Measurements from ENCODE around the gene AUTS2.

AUTS2 gene

DNA sequence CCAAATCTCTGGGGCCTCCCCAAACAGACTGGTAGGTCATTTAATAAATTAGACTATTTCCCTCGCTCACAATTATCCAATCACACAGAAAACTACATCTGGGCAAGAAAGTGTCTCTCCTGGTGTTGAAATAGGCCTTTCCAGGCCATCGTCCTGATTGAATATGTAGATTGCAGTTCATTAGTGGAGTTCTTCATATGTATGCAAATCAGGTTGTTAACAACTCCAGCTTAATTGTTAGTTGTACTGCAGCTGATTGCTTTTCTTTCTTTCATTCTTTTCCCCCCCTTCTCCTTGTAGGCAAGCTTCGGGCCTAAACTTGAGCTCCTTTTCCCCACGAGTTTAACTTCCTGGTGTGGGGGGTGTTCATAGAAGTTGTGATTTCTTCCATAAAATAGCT lies 1174.6 kb downstream of the AUTS2 start:
- Histone ChIP-seq H3K36me3 (ENCODE audit: insufficient read depth, low read length) (peaks cover 99% of the 10 kb centered on the region), H3K27ac (ENCODE audit: low read depth, low read length) (no peak overlapping the region), H3K4me1 (ENCODE audit: insufficient read depth, low read length) (peaks cover 39% of the 10 kb centered on the region), H3K4me3 (ENCODE audit: low read length) (no peak overlapping the region), H3K9ac (ENCODE audit: low read depth, low read length) (no peak overlapping the region), H3K9me3 (ENCODE audit: insufficient read depth, low read depth, low read length) (no peaks in the 10 kb centered on the region), H3K27me3 (ENCODE audit: insufficient read depth, low read length) (no peaks in the 10 kb centered on the region)
- 65% methylated on average over 4 of the region's 4 CpGs for WGBS

DNA sequence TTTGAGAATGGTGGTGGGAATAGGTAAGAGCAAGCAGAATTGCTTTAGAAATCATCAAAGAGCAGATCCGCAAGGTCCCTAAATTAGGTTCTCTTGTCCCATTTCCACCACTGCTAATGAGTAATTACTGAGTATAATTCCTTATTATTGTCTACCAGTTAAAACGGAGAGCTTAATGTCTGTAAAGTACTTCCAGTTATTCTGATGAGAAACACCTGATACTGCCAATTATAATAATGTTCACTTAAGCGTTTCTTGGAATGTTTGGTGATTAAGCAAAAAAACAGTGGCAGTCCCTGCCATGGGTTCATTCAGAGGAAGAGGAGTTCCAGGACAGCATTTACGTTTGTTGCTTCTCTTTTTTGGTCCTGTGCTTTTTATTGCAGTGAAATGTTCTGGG lies 1175.1 kb downstream of the AUTS2 start:
- H3K27me3 ChIP-seq (ENCODE audit: insufficient read depth, low read length): no peaks in the 10 kb centered on the region
- no peak overlapping the region for H3K4me3 ChIP-seq (ENCODE audit: low read length)
- H3K9ac ChIP-seq (ENCODE audit: low read depth, low read length): no peak overlapping the region
- peaks cover 99% of the 10 kb centered on the region for H3K36me3 ChIP-seq (ENCODE audit: insufficient read depth, low read length)
- peaks cover 39% of the 10 kb centered on the region for H3K4me1 ChIP-seq (ENCODE audit: insufficient read depth, low read length)
- H3K9me3 ChIP-seq (ENCODE audit: insufficient read depth, low read depth, low read length): no peaks in the 10 kb centered on the region
- 91% methylated on average over 4 of the region's 4 CpGs for WGBS
- H3K27ac ChIP-seq (ENCODE audit: low read depth, low read length): no peak overlapping the region; the same call in 1 of the 2 replicates

DNA sequence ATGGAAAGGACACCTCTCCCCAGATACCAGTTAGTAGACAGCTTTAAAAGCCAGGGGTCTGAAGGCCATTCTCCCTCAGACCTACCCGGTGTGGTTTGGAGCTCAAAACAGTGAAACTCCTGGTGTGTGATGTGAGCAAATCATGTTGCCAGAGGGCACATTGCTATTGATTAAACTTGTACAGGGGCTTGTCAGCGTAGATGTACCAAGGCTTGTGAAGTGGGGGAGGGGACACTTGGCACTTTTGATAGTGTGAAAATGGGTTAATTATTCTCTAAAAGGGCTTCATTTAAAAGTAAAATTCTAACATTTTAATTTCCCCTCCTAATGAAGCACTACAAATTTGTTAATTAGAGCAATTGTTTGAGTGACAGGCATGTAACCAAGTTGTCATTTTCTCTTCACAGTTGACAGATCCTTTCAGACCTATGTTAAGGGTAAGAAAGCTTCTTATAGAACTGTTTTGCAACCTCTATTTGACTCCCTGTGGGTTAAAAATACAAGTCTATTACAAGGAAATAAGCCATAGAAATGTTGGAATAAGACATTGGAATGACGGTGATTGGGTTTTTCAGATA lies 1176.8 kb downstream of the AUTS2 start:
- Histone ChIP-seq H3K27ac (ENCODE audit: low read depth, low read length) (no peak overlapping the region), H3K4me3 (ENCODE audit: low read length) (no peak overlapping the region), H3K9ac (ENCODE audit: low read depth, low read length) (no peak overlapping the region), H3K4me1 (ENCODE audit: insufficient read depth, low read length) (peaks cover 39% of the 10 kb centered on the region), H3K9me3 (ENCODE audit: insufficient read depth, low read depth, low read length) (no peaks in the 10 kb centered on the region), H3K27me3 (ENCODE audit: insufficient read depth, low read length) (no peaks in the 10 kb centered on the region), H3K36me3 (ENCODE audit: insufficient read depth, low read length) (peaks cover 100% of the 10 kb centered on the region)
- WGBS: 92% methylated on average over 3 of the region's 3 CpGs

DNA sequence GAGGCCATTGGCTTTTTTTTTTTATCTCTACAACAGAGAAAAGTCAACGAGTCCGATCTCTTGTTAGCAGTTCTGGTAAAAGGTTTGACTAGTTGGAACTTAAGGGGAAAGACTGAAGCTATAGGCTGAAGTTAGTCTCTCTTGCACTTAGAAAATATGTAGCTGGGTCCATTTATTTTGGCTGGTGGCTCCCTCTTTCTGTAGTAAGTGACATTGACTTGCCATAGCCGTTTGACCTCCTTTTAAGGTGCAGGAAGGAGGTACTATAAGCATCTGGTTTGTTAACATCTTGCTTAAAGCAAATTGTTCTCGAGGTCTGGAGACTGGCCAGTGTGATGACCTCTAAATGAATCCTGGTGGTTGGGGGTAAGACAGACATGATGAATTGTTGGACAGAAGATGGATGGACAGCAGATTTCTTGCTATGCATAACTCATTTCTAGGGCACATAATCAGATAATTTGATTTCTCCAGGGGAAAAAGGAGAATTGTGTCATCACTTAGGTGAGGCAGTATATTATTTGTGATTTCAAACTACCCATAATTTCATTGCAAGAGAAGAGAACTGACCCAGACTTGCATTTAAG lies 1177.4 kb downstream of the AUTS2 start:
- WGBS: 80% methylated on average over 4 of the region's 4 CpGs
- Histone ChIP-seq H3K9ac (ENCODE audit: low read depth, low read length) (no peak overlapping the region), H3K4me1 (ENCODE audit: insufficient read depth, low read length) (peaks cover 38% of the 10 kb centered on the region), H3K27me3 (ENCODE audit: insufficient read depth, low read length) (no peaks in the 10 kb centered on the region), H3K9me3 (ENCODE audit: insufficient read depth, low read depth, low read length) (no peaks in the 10 kb centered on the region), H3K4me3 (ENCODE audit: low read length) (no peak overlapping the region), H3K27ac (ENCODE audit: low read depth, low read length) (no peak overlapping the region), H3K36me3 (ENCODE audit: insufficient read depth, low read length) (peaks cover 100% of the 10 kb centered on the region)

DNA sequence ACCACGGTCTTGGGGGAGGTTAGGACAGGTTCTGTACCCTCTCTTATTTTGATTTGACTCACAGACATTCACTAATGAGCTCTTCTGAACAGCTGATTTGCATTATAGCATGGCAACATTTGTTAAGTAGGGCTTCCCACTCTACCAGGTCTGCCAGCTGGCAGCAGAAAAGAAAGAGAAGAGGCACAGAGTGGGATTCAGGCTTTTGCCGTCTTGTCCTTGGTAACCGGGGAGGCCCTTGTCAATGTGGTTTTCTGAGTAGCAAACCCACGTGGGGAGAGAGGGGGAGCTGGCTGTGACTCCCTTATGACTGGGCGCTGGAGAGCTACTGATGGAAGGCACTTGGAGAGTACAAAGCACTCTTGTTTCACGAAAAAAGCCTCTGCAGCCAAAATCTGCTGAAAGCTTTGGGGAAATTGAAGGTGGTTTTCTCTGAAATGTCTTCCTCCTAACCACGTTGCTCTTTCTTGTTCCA lies 1178.4 kb downstream of the AUTS2 start:
- Histone ChIP-seq H3K36me3 (ENCODE audit: insufficient read depth, low read length) (peaks cover 100% of the 10 kb centered on the region), H3K9me3 (ENCODE audit: insufficient read depth, low read depth, low read length) (no peaks in the 10 kb centered on the region), H3K4me3 (ENCODE audit: low read length) (no peak overlapping the region), H3K27ac (ENCODE audit: low read depth, low read length) (no peak overlapping the region), H3K4me1 (ENCODE audit: insufficient read depth, low read length) (peaks cover 28% of the 10 kb centered on the region), H3K27me3 (ENCODE audit: insufficient read depth, low read length) (no peaks in the 10 kb centered on the region), H3K9ac (ENCODE audit: low read depth, low read length) (no peak overlapping the region)
- WGBS: 91% methylated on average over 7 of the region's 7 CpGs

DNA sequence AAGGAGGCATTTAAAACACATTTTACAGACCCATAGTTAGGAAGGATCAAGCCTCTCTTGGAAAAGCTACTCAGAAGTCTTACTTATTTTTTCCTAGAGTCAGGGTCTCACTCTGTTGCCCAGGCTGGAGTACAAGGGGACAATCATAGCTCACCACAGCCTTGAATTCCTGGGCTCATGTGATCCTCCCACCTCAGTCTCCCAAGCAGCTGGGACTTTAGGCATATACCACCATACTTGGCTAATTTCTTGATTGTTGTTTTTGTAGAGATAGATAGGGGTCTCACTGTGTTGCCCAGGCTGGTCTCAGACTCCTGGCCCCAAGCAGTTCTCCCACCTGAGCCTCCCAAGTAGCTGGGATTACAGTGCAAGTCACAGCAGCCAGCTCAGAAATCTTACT lies 1179.0 kb downstream of the AUTS2 start:
- Histone ChIP-seq H3K9ac (ENCODE audit: low read depth, low read length) (no peak overlapping the region), H3K4me3 (ENCODE audit: low read length) (no peak overlapping the region), H3K27ac (ENCODE audit: low read depth, low read length) (no peak overlapping the region), H3K36me3 (ENCODE audit: insufficient read depth, low read length) (peaks cover 100% of the 10 kb centered on the region), H3K9me3 (ENCODE audit: insufficient read depth, low read depth, low read length) (no peaks in the 10 kb centered on the region), H3K27me3 (ENCODE audit: insufficient read depth, low read length) (no peaks in the 10 kb centered on the region), H3K4me1 (ENCODE audit: insufficient read depth, low read length) (peaks cover 22% of the 10 kb centered on the region)

GRCh38 chr7:70778585-70778984 lies 1180.3 kb downstream of the AUTS2 start:
- H3K4me3 ChIP-seq (ENCODE audit: low read length): no peak overlapping the region
- WGBS: 97% methylated on average over 3 of the region's 3 CpGs
- H3K9me3 ChIP-seq (ENCODE audit: insufficient read depth, low read depth, low read length): no peaks in the 10 kb centered on the region
- peaks cover 10% of the 10 kb centered on the region for H3K4me1 ChIP-seq (ENCODE audit: insufficient read depth, low read length)
- H3K27ac ChIP-seq (ENCODE audit: low read depth, low read length): no peak overlapping the region
- H3K9ac ChIP-seq (ENCODE audit: low read depth, low read length): no peak overlapping the region
- peaks cover 100% of the 10 kb centered on the region for H3K36me3 ChIP-seq (ENCODE audit: insufficient read depth, low read length)
- H3K27me3 ChIP-seq (ENCODE audit: insufficient read depth, low read length): no peaks in the 10 kb centered on the region

- H3K4me1 ChIP-seq (ENCODE audit: insufficient read depth, low read length): peaks cover 4% of the 10 kb centered on the region; the same call in 1 of the 2 replicates
- no peak overlapping the region for H3K9ac ChIP-seq (ENCODE audit: low read depth, low read length)
- no peaks in the 10 kb centered on the region for H3K27me3 ChIP-seq (ENCODE audit: insufficient read depth, low read length)
- H3K9me3 ChIP-seq (ENCODE audit: insufficient read depth, low read depth, low read length): no peaks in the 10 kb centered on the region
- H3K27ac ChIP-seq (ENCODE audit: low read depth, low read length): no peak overlapping the region
- 95% methylated on average over 7 of the region's 7 CpGs for WGBS
- H3K4me3 ChIP-seq (ENCODE audit: low read length): no peak overlapping the region
- H3K36me3 ChIP-seq (ENCODE audit: insufficient read depth, low read length): peaks cover 100% of the 10 kb centered on the region
Observed at GRCh38 chr7:70779321-70779720, 1181.0 kb downstream of the AUTS2 start.

GRCh38 chr7:70781922-70782311 lies 1183.6 kb downstream of the AUTS2 start:
- no peak overlapping the region for H3K9ac ChIP-seq (ENCODE audit: low read depth, low read length)
- H3K27me3 ChIP-seq (ENCODE audit: insufficient read depth, low read length): no peaks in the 10 kb centered on the region
- H3K9me3 ChIP-seq (ENCODE audit: insufficient read depth, low read depth, low read length): no peaks in the 10 kb centered on the region
- WGBS: 95% methylated on average over 11 of the region's 11 CpGs
- H3K36me3 ChIP-seq (ENCODE audit: insufficient read depth, low read length): peaks cover 100% of the 10 kb centered on the region
- H3K4me1 ChIP-seq (ENCODE audit: insufficient read depth, low read length): no peaks in the 10 kb centered on the region
- H3K4me3 ChIP-seq (ENCODE audit: low read length): no peak overlapping the region
- H3K27ac ChIP-seq (ENCODE audit: low read depth, low read length): no peak overlapping the region

DNA sequence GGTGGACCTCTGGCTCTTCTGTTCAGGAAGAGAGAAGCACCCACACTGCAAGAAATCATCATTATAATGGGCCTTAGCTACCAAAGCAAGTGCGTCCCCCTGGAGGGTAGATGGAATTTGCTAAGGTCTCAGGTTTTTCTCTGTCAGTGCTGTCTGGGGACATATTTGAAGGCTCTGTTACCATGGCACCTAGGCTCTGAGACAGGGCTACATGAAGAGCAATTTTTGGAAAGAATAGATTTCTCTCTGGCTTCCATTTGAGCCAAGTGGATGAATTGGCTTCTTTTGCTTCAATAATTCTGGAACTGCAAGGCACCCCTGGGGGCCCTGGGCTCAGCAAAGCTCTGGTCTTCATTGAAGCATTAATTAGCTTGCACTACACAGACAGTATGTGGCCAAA lies 1184.5 kb downstream of the AUTS2 start:
- Histone ChIP-seq H3K4me1 (ENCODE audit: insufficient read depth, low read length) (no peaks in the 10 kb centered on the region), H3K9ac (ENCODE audit: low read depth, low read length) (no peak overlapping the region), H3K36me3 (ENCODE audit: insufficient read depth, low read length) (peaks cover 100% of the 10 kb centered on the region), H3K27me3 (ENCODE audit: insufficient read depth, low read length) (no peaks in the 10 kb centered on the region), H3K9me3 (ENCODE audit: insufficient read depth, low read depth, low read length) (no peaks in the 10 kb centered on the region), H3K4me3 (ENCODE audit: low read length) (no peak overlapping the region), H3K27ac (ENCODE audit: low read depth, low read length) (no peak overlapping the region)
- WGBS: 83% methylated on average over 1 of the region's 1 CpG

DNA sequence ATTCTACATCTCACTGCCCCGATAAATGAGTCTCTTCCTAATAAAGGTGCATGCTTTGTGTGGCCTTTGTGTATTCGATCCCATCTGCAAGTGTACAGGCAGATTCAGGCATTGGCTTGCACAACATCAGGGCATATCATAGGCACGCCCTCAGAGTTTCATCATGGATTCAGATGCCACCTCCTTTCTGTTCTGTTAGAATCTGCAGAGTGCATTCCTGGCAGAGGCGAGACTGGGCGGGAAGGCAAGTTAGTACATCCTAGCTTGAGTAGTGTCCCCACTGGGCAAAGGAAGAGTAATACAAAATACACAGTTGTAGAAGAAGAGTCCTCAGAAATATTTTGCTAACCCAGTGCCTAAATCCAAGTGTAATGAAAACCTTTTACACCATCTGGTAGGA lies 1187.2 kb downstream of the AUTS2 start:
- H3K36me3 ChIP-seq (ENCODE audit: insufficient read depth, low read length): peaks cover 100% of the 10 kb centered on the region
- no peak overlapping the region for H3K27ac ChIP-seq (ENCODE audit: low read depth, low read length)
- H3K9ac ChIP-seq (ENCODE audit: low read depth, low read length): no peak overlapping the region
- no peaks in the 10 kb centered on the region for H3K9me3 ChIP-seq (ENCODE audit: insufficient read depth, low read depth, low read length)
- no peak overlapping the region for H3K4me3 ChIP-seq (ENCODE audit: low read length)
- H3K27me3 ChIP-seq (ENCODE audit: insufficient read depth, low read length): no peaks in the 10 kb centered on the region
- H3K4me1 ChIP-seq (ENCODE audit: insufficient read depth, low read length): no peaks in the 10 kb centered on the region
- 96% methylated on average over 5 of the region's 5 CpGs for WGBS

- peaks cover 100% of the 10 kb centered on the region for H3K36me3 ChIP-seq (ENCODE audit: insufficient read depth, low read length)
Observed at GRCh38 chr7:70786076-70786475, 1187.8 kb downstream of the AUTS2 start.

More at GRCh38 chr7:70786076-70786475, 1187.8 kb downstream of the AUTS2 start:
- Histone ChIP-seq H3K27ac (ENCODE audit: low read depth, low read length) (no peak overlapping the region), H3K4me3 (ENCODE audit: low read length) (no peak overlapping the region), H3K27me3 (ENCODE audit: insufficient read depth, low read length) (no peaks in the 10 kb centered on the region), H3K4me1 (ENCODE audit: insufficient read depth, low read length) (no peaks in the 10 kb centered on the region), H3K9me3 (ENCODE audit: insufficient read depth, low read depth, low read length) (no peaks in the 10 kb centered on the region), H3K9ac (ENCODE audit: low read depth, low read length) (no peak overlapping the region)
- 97% methylated on average over 6 of the region's 6 CpGs for WGBS
